ENCODE data around the gene TERT. TPM values are rescaled to one million over a fixed set of nuclear protein-coding genes. Genes with fewer than 3 reads are reported as not detected.

TERT gene
- total RNA-seq, 3 donors from 2014 or later (not counting 1 experiment from before 2014, with no cell fraction given), result not detected

DNA sequence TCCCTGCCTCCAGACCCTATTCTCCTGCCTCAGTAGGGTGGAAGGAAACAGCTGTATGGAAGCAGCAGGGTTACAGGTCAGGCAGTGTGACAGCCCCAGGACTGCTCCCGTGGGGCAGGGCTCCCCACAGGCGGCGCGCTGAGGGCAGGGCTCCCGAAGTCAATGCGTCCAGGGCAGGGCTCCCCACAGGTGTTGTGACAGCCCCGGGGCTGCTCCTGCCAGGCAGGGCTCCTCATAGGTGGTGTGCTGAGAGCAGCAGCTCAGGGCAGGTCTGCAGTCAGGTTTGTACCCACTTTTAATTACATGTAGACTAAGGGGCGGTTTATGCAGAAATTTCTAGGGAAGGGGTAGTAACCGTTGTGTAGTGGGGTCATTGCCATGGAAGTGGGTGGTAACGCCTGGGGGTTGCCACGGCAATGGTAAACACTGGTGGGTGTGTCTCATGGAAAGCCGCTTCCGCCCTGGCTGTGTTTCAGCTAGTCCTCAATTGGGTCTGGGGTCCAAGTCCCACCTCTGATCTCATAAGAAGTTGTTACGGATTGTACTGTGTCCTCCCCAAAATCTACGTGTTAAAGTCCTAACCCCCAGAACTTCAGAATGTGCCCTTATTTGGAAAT is 16.7 kb upstream of the TERT start:
- Histone ChIP-seq H3K9me3 (ENCODE audit: control insufficient read depth, insufficient read depth, low read length) (peaks cover 16% of the 10 kb centered on the region), H3K4me1 (ENCODE audit: control insufficient read depth, insufficient read depth, low read length) (peaks cover 51% of the 10 kb centered on the region), H3K27me3 (ENCODE audit: control insufficient read depth, insufficient read depth, low read length) (peaks cover 2% of the 10 kb centered on the region), H3K27ac (ENCODE audit: low read length) (no peak overlapping the region), H3K4me3 (ENCODE audit: low read length) (no peak overlapping the region), H3K36me3 (ENCODE audit: control insufficient read depth, insufficient read depth, low read length) (no peaks in the 10 kb centered on the region)
- 90% methylated on average over 15 of the region's 15 CpGs for WGBS (ENCODE audit: insufficient coverage)
- Mint-ChIP-seq H3K9me3 (peaks cover 3% of the 10 kb centered on the region in 2 donors), H3K4me3 (no peak overlapping the region), H3K4me1 (peaks cover 31 to 47% of the 10 kb centered on the region in 2 donors), H3K27ac (no peak overlapping the region), H3K36me3 (peaks cover 10% of the 10 kb centered on the region), H3K27me3 (ENCODE audit: low read depth in 2 of 2) (peaks cover 15 to 25% of the 10 kb centered on the region in 2 donors)
- no peak for TF ChIP-seq CTCF (IDR thresholded peaks at IDR 0.05)
- ATAC-seq (no peak), DNase-seq (no peak)
- intact Hi-C loops (cut with micrococcal nuclease), result no loop called here

DNA sequence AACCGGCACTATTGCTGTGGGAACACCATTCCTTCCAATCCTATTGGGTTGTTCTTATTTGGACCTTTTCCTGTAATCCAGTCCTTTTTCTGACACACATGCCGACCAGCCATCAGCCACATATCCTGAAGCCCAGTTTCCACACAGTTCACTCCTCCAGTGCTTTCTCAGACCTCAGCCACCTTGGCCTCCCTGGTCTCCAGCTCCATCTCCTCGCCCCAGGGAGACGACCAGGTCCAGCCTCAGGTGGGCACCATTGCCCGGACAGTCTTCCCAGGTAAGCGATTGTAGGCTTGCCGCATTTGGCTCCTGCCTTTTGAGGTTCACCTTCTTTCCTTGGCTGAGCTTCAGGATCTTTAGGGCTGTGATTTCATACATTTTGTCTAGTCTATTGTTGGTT is 15.2 kb upstream of the TERT start:
- Mint-ChIP-seq H3K9me3 (peaks cover 3% of the 10 kb centered on the region in 2 donors), H3K4me3 (no peak overlapping the region), H3K27me3 (ENCODE audit: low read depth in 2 of 2) (peaks cover 20 to 28% of the 10 kb centered on the region in 2 donors), H3K27ac (no peak overlapping the region), H3K4me1 (peaks cover 20 to 36% of the 10 kb centered on the region in 2 donors), H3K36me3 (peaks cover 10% of the 10 kb centered on the region)
- H3K9me3 ChIP-seq (ENCODE audit: control insufficient read depth, insufficient read depth, low read length), result peaks cover 16% of the 10 kb centered on the region
- peaks cover 37% of the 10 kb centered on the region for H3K4me1 ChIP-seq (ENCODE audit: control insufficient read depth, insufficient read depth, low read length)
- H3K36me3 ChIP-seq (ENCODE audit: control insufficient read depth, insufficient read depth, low read length), result no peaks in the 10 kb centered on the region
- 97% methylated on average over 7 of the region's 7 CpGs for WGBS (ENCODE audit: insufficient coverage)
- no peak for DNase-seq
- no peak for TF ChIP-seq CTCF (IDR thresholded peaks at IDR 0.05)
- H3K4me3 ChIP-seq (ENCODE audit: low read length), result no peak overlapping the region
- intact Hi-C loops (cut with micrococcal nuclease), result no loop called here
- H3K27me3 ChIP-seq (ENCODE audit: control insufficient read depth, insufficient read depth, low read length), result no peaks in the 10 kb centered on the region
- H3K27ac ChIP-seq (ENCODE audit: low read length), result no peak overlapping the region
- no peak for ATAC-seq

- Mint-ChIP-seq H3K36me3 (no peaks in the 10 kb centered on the region), H3K27me3 (ENCODE audit: low read depth in 2 of 2) (peaks cover 26 to 41% of the 10 kb centered on the region in 2 donors), H3K4me1 (no peaks in the 10 kb centered on the region), H3K27ac (no peak overlapping the region), H3K4me3 (no peak overlapping the region), H3K9me3 (no peaks in the 10 kb centered on the region)
- ATAC-seq (no peak), DNase-seq (no peak)
- 80% methylated on average over 1 of the region's 2 CpGs for WGBS (ENCODE audit: insufficient coverage)
- intact Hi-C loops (cut with micrococcal nuclease), result no loop called here
- no peak overlapping the region for H3K27ac ChIP-seq (ENCODE audit: low read length)
- H3K9me3 ChIP-seq (ENCODE audit: control insufficient read depth, insufficient read depth, low read length), result no peaks in the 10 kb centered on the region
- H3K27me3 ChIP-seq (ENCODE audit: control insufficient read depth, insufficient read depth, low read length), result no peaks in the 10 kb centered on the region
- no peak overlapping the region for H3K4me3 ChIP-seq (ENCODE audit: low read length)
- no peaks in the 10 kb centered on the region for H3K4me1 ChIP-seq (ENCODE audit: control insufficient read depth, insufficient read depth, low read length)
- no peak for TF ChIP-seq CTCF (IDR thresholded peaks at IDR 0.05)
- no peaks in the 10 kb centered on the region for H3K36me3 ChIP-seq (ENCODE audit: control insufficient read depth, insufficient read depth, low read length)
These were observed 9.2 kb upstream of the TERT start for GRCh38 chr5:1304033-1304432.

GRCh38 chr5:1302258-1302657 is 7.4 kb upstream of the TERT start:
- Mint-ChIP-seq H3K9me3 (no peaks in the 10 kb centered on the region), H3K27me3 (ENCODE audit: low read depth in 2 of 2) (peaks cover 25 to 46% of the 10 kb centered on the region in 2 donors)

More at GRCh38 chr5:1302258-1302657, 7.4 kb upstream of the TERT start:
- no peaks in the 10 kb centered on the region for H3K27me3 ChIP-seq (ENCODE audit: control insufficient read depth, insufficient read depth, low read length)
- H3K4me3 ChIP-seq (ENCODE audit: low read length), result no peak overlapping the region
- no peaks in the 10 kb centered on the region for H3K36me3 Mint-ChIP-seq
- intact Hi-C loops (cut with micrococcal nuclease), result no loop called here
- no peaks in the 10 kb centered on the region for H3K36me3 ChIP-seq (ENCODE audit: control insufficient read depth, insufficient read depth, low read length)
- no peak for DNase-seq
- no peaks in the 10 kb centered on the region for H3K4me1 Mint-ChIP-seq
- no peaks in the 10 kb centered on the region for H3K4me1 ChIP-seq (ENCODE audit: control insufficient read depth, insufficient read depth, low read length)
- H3K27ac Mint-ChIP-seq, result no peak overlapping the region
- H3K9me3 ChIP-seq (ENCODE audit: control insufficient read depth, insufficient read depth, low read length), result no peaks in the 10 kb centered on the region
- no peak overlapping the region for H3K27ac ChIP-seq (ENCODE audit: low read length)
- ATAC-seq, result no peak
- TF ChIP-seq CTCF (IDR thresholded peaks at IDR 0.05), result no peak
- 87% methylated on average over 2 of the region's 2 CpGs for WGBS (ENCODE audit: insufficient coverage)
- H3K4me3 Mint-ChIP-seq, result no peak overlapping the region
